SK-N-MC (cell line): Measurements from ENCODE around the gene ANKRD11.

Experiments used
- DNase-seq: peaks from one replicate; pipeline ENCODE4 v3.0.0-alpha.2; 2011; ENCODE audit warnings: low read depth, low spot score
- H3K27ac ChIP-seq: fragments of 200-600 bp; sonication (generic); 2 replicates; pipeline ENCODE4 v1.5.1; 2016; ENCODE audit warnings: mixed run types
- H3K36me3 ChIP-seq: fragments of 200-600 bp; sonication (generic); 2 replicates; pipeline ENCODE4 v1.6.1; 2017; ENCODE audit warnings: antibody characterized with exemption, low read length, mixed read lengths; ENCODE audit not compliant: insufficient read depth
- H3K4me3 ChIP-seq: fragments of 200-600 bp; sonication (generic); 2 replicates; pipeline ENCODE4 v1.5.1; 2016
- H3K9ac ChIP-seq: fragments of 200-600 bp; sonication (generic); 2 replicates; pipeline ENCODE4 v1.8.0; 2017; ENCODE audit warnings: mixed run types, mixed read lengths; ENCODE audit not compliant: insufficient read length
- H3K9me3 ChIP-seq: fragments of 200-600 bp; sonication (generic); 2 replicates; pipeline ENCODE4 v1.6.1; 2017; ENCODE audit warnings: low read depth, mild to moderate bottlenecking, antibody characterized with exemption, low read length, moderate library complexity, mixed read lengths
- EZH2 ChIP-seq: fragments of 200-600 bp; sonication (generic); IDR thresholded peaks from one replicate; pipeline ENCODE4 v1.6.1; 2017; ENCODE audit warnings: antibody characterized with exemption
- FOXP2 ChIP-seq: optimal IDR thresholded peaks from 2 replicates; pipeline ENCODE3; 2011; ENCODE audit warnings: mild to moderate bottlenecking, moderate library complexity; ENCODE audit not compliant: insufficient read depth; ENCODE audit errors: extremely low read length, control extremely low read depth
- POLR2AphosphoS5 ChIP-seq: IDR thresholded peaks from 2 replicates; pipeline ENCODE4 v1.6.1; 2012; ENCODE audit warnings: mild to moderate bottlenecking, low read depth, low read length, borderline replicate concordance

ANKRD11 gene

GRCh38 chr16:89241187-89242007 is 249.0 kb downstream of the ANKRD11 start:
- H3K9ac ChIP-seq, result peak overlapping the region; percentile 94
- H3K9me3 ChIP-seq, result no peaks in the 10 kb centered on the region
- H3K36me3 ChIP-seq, result no peaks in the 10 kb centered on the region
- H3K4me3 ChIP-seq, result peak overlapping the region; percentile 89
- no peak for TF ChIP-seq FOXP2
- TF ChIP-seq EZH2, result no peak
- peak; percentile 84 for TF ChIP-seq POLR2AphosphoS5
- peak overlapping the region; percentile 90 for H3K27ac ChIP-seq
- no peak for DNase-seq

GRCh38 chr16:89237733-89238132 is 252.6 kb downstream of the ANKRD11 start:
- Histone ChIP-seq H3K9ac (no peak overlapping the region), H3K4me3 (no peak overlapping the region), H3K9me3 (no peaks in the 10 kb centered on the region), H3K36me3 (no peaks in the 10 kb centered on the region; the same call in 1 of the 2 replicates), H3K27ac (no peak overlapping the region)
- DNase-seq, result no peak
- TF ChIP-seq FOXP2 (no peak), POLR2AphosphoS5 (no peak), EZH2 (no peak)

GRCh38 chr16:89233678-89234490 is 256.5 kb downstream of the ANKRD11 start:
- H3K9ac ChIP-seq, result no peak overlapping the region
- no peaks in the 10 kb centered on the region; the same call in 1 of the 2 replicates for H3K36me3 ChIP-seq
- no peaks in the 10 kb centered on the region for H3K9me3 ChIP-seq
- no peak for TF ChIP-seq EZH2
- H3K27ac ChIP-seq, result no peak overlapping the region
- no peak for DNase-seq
- H3K4me3 ChIP-seq, result no peak overlapping the region

GRCh38 chr16:89232107-89232506 is 258.3 kb downstream of the ANKRD11 start:
- no peak for DNase-seq
- Histone ChIP-seq H3K9ac (no peak overlapping the region), H3K36me3 (peaks cover 12% of the 10 kb centered on the region; the same call in 1 of the 2 replicates), H3K9me3 (no peaks in the 10 kb centered on the region), H3K27ac (no peak overlapping the region), H3K4me3 (no peak overlapping the region)
- TF ChIP-seq POLR2AphosphoS5 (no peak), FOXP2 (no peak), EZH2 (no peak)

GRCh38 chr16:89230255-89230654 is 260.1 kb downstream of the ANKRD11 start:
- Histone ChIP-seq H3K4me3 (no peak overlapping the region), H3K9ac (no peak overlapping the region), H3K27ac (no peak overlapping the region), H3K36me3 (peaks cover 20% of the 10 kb centered on the region; the same call in 1 of the 2 replicates), H3K9me3 (no peaks in the 10 kb centered on the region)
- no peak for DNase-seq
- no peak for TF ChIP-seq POLR2AphosphoS5
- TF ChIP-seq EZH2, result no peak
- TF ChIP-seq FOXP2, result no peak

- TF ChIP-seq EZH2, result no peak
- TF ChIP-seq POLR2AphosphoS5, result no peak
- no peak for TF ChIP-seq FOXP2
- Histone ChIP-seq H3K4me3 (no peak overlapping the region), H3K9ac (no peak overlapping the region), H3K36me3 (peaks cover 20% of the 10 kb centered on the region; the same call in 1 of the 2 replicates), H3K9me3 (no peaks in the 10 kb centered on the region), H3K27ac (no peak overlapping the region)
- DNase-seq, result no peak
Measured at GRCh38 chr16:89224665-89225064, 265.7 kb downstream of the ANKRD11 start.

- no peak overlapping the region for H3K4me3 ChIP-seq
- no peak overlapping the region for H3K9ac ChIP-seq
- H3K36me3 ChIP-seq, result peaks cover 16% of the 10 kb centered on the region; the same call in 1 of the 2 replicates
- no peak for TF ChIP-seq EZH2
- no peak overlapping the region for H3K27ac ChIP-seq
- no peak for DNase-seq
- no peaks in the 10 kb centered on the region for H3K9me3 ChIP-seq
Measured at GRCh38 chr16:89222931-89223330, 267.4 kb downstream of the ANKRD11 start.

GRCh38 chr16:89221604-89222003 is 268.8 kb downstream of the ANKRD11 start:
- H3K4me3 ChIP-seq, result no peak overlapping the region
- TF ChIP-seq EZH2 (no peak), FOXP2 (no peak), POLR2AphosphoS5 (no peak)
- no peak for DNase-seq
- H3K36me3 ChIP-seq, result peaks cover 3% of the 10 kb centered on the region; the same call in 1 of the 2 replicates
- no peaks in the 10 kb centered on the region for H3K9me3 ChIP-seq
- no peak overlapping the region for H3K9ac ChIP-seq
- H3K27ac ChIP-seq, result no peak overlapping the region
